Measurements from ENCODE around the gene LPCAT4.
"Not testable (repeated sequence)": the region's sequence is repeated elsewhere in the genome, so short reads cannot be mapped to it uniquely, and the experiment has no call there.

LPCAT4 gene, protein sequence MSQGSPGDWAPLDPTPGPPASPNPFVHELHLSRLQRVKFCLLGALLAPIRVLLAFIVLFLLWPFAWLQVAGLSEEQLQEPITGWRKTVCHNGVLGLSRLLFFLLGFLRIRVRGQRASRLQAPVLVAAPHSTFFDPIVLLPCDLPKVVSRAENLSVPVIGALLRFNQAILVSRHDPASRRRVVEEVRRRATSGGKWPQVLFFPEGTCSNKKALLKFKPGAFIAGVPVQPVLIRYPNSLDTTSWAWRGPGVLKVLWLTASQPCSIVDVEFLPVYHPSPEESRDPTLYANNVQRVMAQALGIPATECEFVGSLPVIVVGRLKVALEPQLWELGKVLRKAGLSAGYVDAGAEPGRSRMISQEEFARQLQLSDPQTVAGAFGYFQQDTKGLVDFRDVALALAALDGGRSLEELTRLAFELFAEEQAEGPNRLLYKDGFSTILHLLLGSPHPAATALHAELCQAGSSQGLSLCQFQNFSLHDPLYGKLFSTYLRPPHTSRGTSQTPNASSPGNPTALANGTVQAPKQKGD

DNA sequence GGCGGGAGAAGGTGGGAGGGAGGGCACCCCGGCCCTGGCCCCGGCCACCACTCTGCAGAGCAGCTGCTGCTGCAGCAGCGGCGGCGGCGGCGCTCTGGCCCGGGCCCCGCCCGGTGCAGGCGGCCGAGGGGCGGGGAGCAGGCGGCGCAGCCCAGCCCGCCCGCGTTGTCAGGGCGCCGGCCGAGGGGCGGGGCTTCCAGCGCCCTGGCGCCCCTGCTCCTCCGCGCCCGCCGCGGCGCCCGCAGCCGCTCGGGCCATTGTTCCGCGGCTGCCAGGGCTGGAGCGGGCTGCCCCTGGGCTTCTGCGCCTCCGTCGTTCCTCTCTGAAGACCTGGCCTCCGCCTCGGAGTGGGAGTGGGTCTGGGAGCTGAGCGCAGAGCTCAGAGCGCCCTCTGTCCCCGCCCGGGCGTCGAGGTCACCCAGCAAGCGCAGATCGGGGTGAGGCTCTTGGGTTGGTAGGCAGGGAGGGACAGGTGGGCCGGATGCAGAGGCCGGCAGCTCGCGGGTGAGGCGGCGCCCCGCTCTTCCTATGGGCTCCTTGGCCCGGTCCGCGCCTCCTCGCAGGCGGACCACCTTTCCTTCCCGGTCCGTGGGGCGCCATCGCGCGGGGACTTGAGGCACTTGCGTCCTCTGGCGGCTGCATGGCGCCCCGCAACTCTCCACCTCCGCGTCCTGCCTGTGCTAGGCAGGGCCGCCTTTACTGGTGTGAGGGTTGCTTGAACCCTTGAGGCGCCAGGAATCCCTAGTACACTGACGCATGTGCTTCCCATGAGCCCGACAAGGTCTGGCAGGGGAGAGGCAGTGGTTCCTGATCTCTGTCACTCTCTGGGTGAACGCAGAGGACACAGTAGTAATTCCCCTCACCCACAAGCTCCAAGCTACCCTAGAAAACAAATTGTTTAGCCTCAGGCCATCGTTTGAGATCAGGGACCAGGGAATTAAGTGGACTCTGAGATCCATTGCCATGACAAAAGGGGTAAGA lies at the start of gene LPCAT4:
Gene LPCAT4 (minus strand): TSS at position 96 of the 981 bp plus-strand sequence. CDS start 96 bp downstream, outside the sequence.
- H3K27me3 ChIP-seq (ENCODE audit: insufficient read depth, low read length) = no peaks in the 10 kb centered on the region
- H3K4me1 ChIP-seq (ENCODE audit: insufficient read depth, low read length) = peaks cover 15% of the 10 kb centered on the region
- H2AFZ ChIP-seq (ENCODE audit: low read depth, low read length) = peak within 1 kb of the TSS; percentile 99
- peak within 1 kb of the TSS; percentile 74 for H3K4me3 ChIP-seq (ENCODE audit: low read length)
- H3K9me3 ChIP-seq (ENCODE audit: low read length) = no peaks in the 10 kb centered on the region
- H3K36me3 ChIP-seq (ENCODE audit: insufficient read depth, low read length) = peaks cover 6% of the 10 kb centered on the region

DNA sequence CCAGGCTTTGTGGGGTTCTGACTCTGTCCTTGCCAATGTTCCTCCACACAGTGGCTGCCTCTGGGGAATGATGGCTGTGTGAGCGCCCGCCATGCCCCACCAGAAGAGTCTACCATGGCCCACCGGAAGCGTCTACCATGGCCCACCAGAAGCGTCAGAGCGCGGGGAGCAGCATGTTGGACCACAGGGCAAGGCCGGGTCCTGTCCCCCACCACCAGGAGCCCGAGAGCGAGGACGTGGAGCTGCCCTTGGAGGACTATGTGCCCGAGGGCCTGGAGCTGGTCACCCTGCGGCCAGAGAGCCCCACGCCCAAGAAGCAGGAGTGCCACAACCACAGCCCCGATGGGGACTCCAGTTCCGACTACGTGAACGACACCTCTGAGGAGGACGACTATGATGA lies 42.5 kb upstream of the LPCAT4 start:
- not testable (repeated sequence) for H3K4me3 ChIP-seq (ENCODE audit: low read length); H3K9me3 ChIP-seq (ENCODE audit: low read length); H3K4me1 ChIP-seq (ENCODE audit: insufficient read depth, low read length); H3K36me3 ChIP-seq (ENCODE audit: insufficient read depth, low read length); H2AFZ ChIP-seq (ENCODE audit: low read depth, low read length); H3K27me3 ChIP-seq (ENCODE audit: insufficient read depth, low read length)

DNA sequence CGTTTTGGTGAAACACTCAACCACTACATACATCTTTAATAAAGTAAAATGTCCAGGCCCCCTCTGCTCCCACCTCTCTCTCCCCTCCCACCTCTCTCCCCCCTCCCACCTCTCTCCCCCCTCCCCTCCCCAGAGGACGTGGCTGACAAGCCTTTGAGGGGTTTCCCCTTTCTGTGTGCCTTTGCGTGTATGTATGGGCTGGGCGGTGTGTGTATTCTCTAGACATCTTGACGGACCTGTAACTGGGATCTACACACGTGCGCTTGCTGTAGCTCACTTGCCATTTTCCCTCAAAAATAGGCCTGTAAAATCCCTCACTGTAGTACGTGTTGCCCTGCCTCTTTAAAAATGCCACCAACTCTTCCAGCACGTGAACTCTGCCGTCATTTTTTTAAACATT lies 42.0 kb upstream of the LPCAT4 start:
- not testable (repeated sequence) for H3K27me3 ChIP-seq (ENCODE audit: insufficient read depth, low read length); H3K4me1 ChIP-seq (ENCODE audit: insufficient read depth, low read length); H3K36me3 ChIP-seq (ENCODE audit: insufficient read depth, low read length); H3K4me3 ChIP-seq (ENCODE audit: low read length); H2AFZ ChIP-seq (ENCODE audit: low read depth, low read length); H3K9me3 ChIP-seq (ENCODE audit: low read length)

DNA sequence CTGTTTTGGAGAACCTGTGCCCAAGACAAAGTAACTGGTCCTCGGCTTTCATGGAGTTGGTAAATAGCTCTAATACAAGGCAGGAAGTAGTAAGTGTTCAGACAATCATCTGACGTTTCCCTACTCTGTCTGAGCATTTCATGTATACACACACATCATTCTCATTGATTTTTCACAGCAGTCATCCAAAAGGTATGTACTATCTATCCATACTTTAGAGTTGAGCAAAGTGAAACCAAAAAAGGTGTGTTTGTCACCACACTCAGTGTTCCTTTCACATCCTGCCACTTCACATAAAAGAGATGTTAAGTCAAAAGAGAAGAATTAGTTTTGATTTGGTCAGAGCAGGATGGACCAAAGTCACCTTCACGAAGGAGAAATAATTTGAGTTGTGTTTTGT lies 36.9 kb upstream of the LPCAT4 start:
- H3K27me3 ChIP-seq (ENCODE audit: insufficient read depth, low read length); H3K9me3 ChIP-seq (ENCODE audit: low read length); H3K4me1 ChIP-seq (ENCODE audit: insufficient read depth, low read length); H3K4me3 ChIP-seq (ENCODE audit: low read length); H2AFZ ChIP-seq (ENCODE audit: low read depth, low read length); H3K36me3 ChIP-seq (ENCODE audit: insufficient read depth, low read length): not testable (repeated sequence)

DNA sequence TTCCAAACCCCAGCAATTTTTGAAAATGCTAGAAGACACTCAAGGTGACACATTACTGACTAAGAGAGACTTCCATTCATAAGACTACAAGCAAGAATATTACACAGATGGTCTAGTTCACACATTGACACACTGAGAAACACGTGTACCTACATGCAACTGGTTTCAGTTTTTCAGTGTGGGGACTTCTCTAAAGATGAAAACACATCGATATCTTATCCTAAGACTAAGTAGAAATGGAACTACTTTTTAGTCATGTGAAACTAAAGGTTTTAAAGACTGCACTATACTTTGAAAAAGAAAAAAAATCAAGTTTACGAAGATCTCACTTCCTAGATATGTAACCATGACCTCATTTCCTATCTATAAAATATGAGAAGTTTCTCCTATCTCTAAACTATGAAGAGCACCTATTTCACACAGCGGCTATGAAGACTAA lies 36.2 kb upstream of the LPCAT4 start:
- H3K27me3 ChIP-seq (ENCODE audit: insufficient read depth, low read length); H3K9me3 ChIP-seq (ENCODE audit: low read length); H3K4me3 ChIP-seq (ENCODE audit: low read length); H3K36me3 ChIP-seq (ENCODE audit: insufficient read depth, low read length); H2AFZ ChIP-seq (ENCODE audit: low read depth, low read length); H3K4me1 ChIP-seq (ENCODE audit: insufficient read depth, low read length): not testable (repeated sequence)

DNA sequence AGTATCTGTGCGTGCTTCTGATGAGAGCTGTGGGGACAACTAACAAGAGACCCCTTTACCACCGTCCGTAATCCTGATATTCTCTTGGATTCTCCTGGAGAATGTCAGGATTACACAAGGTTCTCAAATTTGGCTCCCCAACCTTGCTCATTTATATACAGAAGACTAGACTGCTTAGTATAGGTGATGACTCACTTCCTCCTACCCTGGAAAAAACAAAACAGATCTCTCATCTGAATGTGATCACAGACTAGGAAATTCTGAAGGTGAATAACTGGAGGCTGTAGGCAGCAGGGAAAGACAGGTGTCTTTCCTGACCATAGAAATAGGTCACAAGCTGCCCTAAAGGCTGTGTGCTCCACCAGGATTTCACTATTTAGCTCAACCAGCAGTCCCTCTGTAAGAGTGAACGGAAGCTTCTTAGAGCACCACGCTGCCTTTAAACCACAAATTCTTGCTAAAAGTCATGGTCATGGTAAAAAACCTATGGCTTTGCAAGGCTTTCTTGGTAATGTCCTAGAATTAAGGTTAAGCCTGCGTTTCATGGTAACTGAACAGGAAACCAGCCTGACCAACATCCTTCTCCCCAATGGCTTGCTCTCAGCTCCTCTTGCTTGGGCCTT lies 30.8 kb upstream of the LPCAT4 start:
- not testable (repeated sequence) for H3K36me3 ChIP-seq (ENCODE audit: insufficient read depth, low read length); H3K27me3 ChIP-seq (ENCODE audit: insufficient read depth, low read length); H3K4me3 ChIP-seq (ENCODE audit: low read length); H3K4me1 ChIP-seq (ENCODE audit: insufficient read depth, low read length); H3K9me3 ChIP-seq (ENCODE audit: low read length); H2AFZ ChIP-seq (ENCODE audit: low read depth, low read length)

DNA sequence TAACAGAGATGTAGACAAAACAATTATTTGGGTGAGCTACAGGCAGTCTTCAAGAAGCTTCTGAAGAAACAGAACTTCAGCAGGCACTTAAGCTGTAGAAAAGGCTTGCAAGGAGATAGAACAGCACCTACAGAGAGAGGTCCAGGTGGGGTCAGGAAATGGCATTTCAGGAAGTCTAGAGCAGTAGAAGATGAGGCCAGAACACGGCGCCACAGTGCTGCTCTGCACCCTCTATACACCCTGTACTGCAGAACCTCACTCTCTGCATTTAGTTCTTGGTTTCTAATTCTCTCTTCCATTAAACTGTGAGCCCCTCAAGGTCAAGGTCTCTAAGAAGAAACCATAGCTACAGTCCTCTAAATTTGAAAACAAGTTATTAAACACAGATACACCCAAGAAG lies 26.0 kb upstream of the LPCAT4 start:
- not testable (repeated sequence) for H2AFZ ChIP-seq (ENCODE audit: low read depth, low read length); H3K27me3 ChIP-seq (ENCODE audit: insufficient read depth, low read length); H3K9me3 ChIP-seq (ENCODE audit: low read length); H3K36me3 ChIP-seq (ENCODE audit: insufficient read depth, low read length); H3K4me1 ChIP-seq (ENCODE audit: insufficient read depth, low read length); H3K4me3 ChIP-seq (ENCODE audit: low read length)

DNA sequence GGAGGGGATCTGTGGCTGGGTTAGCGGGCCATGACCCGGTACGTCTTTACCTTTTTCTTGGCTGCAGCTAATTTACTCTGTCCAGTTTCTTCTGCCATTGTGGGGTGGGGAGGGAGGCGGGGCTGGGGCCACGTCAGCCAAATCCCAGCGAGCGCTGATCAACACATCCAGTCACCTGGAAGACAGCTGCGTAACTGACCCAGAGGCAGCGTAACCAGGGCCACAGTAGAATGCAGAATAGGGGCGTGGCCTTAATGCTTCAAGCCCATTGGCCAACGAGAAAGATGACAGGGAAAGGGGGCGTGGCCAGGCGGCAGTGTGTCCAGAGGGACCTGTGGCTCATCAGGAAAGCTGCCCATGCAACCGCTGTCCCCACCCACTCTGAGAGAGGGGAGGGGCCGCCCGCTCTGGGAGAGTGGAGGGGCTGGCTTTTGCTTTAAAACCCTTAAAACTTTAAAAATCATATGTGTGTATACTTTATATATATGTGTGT lies 22.6 kb upstream of the LPCAT4 start:
- not testable (repeated sequence) for H2AFZ ChIP-seq (ENCODE audit: low read depth, low read length); H3K36me3 ChIP-seq (ENCODE audit: insufficient read depth, low read length); H3K4me1 ChIP-seq (ENCODE audit: insufficient read depth, low read length); H3K9me3 ChIP-seq (ENCODE audit: low read length); H3K27me3 ChIP-seq (ENCODE audit: insufficient read depth, low read length); H3K4me3 ChIP-seq (ENCODE audit: low read length)

DNA sequence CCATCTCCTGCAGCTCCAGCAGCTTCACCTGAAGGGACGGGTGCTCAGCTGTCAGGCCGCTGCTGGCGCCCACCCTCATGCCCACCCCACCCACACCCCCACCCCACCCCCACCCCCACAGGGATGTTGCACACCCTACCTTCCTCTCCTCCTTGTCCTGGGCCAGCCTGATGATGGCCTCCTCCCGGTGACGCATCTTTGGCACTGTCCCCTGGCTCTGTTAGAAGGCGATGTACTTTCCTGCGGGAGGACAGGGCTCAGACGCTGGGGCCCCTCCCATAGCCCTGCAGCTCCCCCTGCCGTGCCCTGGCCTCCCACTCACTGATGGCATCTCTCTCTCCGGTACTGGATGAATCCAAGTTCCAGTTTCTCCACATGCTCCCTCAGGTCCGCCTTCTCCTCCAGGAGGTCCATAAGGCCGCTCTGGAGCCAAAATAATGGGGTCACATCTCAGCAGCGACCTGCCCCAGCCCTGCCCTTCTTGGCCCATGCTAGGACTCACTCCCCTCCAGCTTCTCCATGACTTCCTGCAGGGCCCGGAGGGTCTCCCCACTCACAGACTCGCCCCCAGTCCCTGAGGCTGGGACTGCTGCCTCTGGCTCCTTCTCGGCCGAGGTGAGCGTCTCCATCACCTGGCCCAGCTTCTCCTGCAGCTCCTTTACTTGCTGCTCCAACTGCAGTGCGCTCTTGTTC lies 15.0 kb upstream of the LPCAT4 start:
- not testable (repeated sequence) for H2AFZ ChIP-seq (ENCODE audit: low read depth, low read length); H3K9me3 ChIP-seq (ENCODE audit: low read length); H3K4me3 ChIP-seq (ENCODE audit: low read length); H3K4me1 ChIP-seq (ENCODE audit: insufficient read depth, low read length); H3K27me3 ChIP-seq (ENCODE audit: insufficient read depth, low read length); H3K36me3 ChIP-seq (ENCODE audit: insufficient read depth, low read length)

DNA sequence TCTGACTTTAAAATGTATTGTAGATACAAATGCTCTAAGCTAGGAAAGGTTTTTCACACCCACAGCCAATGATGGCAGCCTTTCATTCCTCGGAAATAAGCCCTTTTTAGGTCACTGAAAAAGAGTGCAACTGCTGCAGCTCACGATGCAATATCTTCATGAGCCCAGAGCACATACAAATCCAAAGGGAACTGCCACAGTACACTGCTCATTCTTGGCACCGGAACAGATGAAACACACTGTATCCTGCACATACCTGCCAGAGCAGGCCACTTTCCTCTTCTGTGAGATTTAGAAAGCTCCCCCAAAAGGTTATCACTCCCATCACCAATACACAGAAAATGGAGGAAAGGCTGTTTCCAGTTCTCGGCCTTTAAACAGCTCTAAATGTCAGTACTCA lies 13.5 kb upstream of the LPCAT4 start:
- H3K9me3 ChIP-seq (ENCODE audit: low read length); H3K4me3 ChIP-seq (ENCODE audit: low read length); H3K27me3 ChIP-seq (ENCODE audit: insufficient read depth, low read length): not testable (repeated sequence)

DNA sequence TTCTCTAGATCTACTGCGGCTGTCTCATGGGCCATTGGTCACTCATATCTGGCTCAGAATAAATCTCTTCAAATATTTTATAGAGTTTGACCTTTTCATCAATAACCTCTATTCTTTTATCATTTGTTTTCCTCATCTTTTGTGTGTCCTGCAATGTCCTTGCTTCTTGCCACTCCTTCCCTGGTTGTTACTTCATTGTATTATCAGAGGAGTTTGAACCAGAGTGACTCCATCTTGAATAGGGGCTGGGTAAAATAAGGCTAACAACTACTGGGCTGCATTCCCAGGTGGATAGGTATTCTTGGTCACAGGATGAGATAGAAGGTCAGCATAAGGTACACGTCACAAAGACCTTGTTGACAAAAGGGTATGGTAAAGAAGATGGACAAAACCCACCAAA lies 9.9 kb upstream of the LPCAT4 start:
- Histone ChIP-seq H3K9me3 (ENCODE audit: low read length) (no peaks in the 10 kb centered on the region), H3K27me3 (ENCODE audit: insufficient read depth, low read length) (no peaks in the 10 kb centered on the region), H3K4me1 (ENCODE audit: insufficient read depth, low read length) (no peaks in the 10 kb centered on the region), H2AFZ (ENCODE audit: low read depth, low read length) (no peak overlapping the region), H3K36me3 (ENCODE audit: insufficient read depth, low read length) (peaks cover 2% of the 10 kb centered on the region), H3K4me3 (ENCODE audit: low read length) (no peak overlapping the region)

More for the DNA sequence above, 13.5 kb upstream of the LPCAT4 start:
- not testable (repeated sequence) for H2AFZ ChIP-seq (ENCODE audit: low read depth, low read length); H3K4me1 ChIP-seq (ENCODE audit: insufficient read depth, low read length); H3K36me3 ChIP-seq (ENCODE audit: insufficient read depth, low read length)

DNA sequence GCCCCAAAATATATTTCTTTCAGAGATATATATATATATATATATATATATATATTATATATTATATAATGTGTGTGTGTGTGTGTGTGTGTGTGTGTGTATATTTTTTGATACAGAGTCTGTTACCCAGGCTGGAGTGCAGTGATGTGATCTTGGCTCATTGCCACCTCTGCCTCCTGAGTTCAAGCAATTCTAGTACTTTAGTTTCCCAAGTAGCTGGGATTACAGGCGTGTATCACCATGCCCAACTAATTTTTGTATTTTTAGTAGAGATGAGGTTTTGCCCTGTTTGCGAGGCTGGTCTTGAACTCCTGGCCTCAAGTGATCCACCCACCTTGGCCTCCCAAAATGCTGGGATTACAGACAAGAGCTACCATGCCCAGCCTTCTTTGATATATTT lies 8.5 kb upstream of the LPCAT4 start:
- not testable (repeated sequence) for H3K27me3 ChIP-seq (ENCODE audit: insufficient read depth, low read length); H3K9me3 ChIP-seq (ENCODE audit: low read length); H3K36me3 ChIP-seq (ENCODE audit: insufficient read depth, low read length); H2AFZ ChIP-seq (ENCODE audit: low read depth, low read length); H3K4me1 ChIP-seq (ENCODE audit: insufficient read depth, low read length); H3K4me3 ChIP-seq (ENCODE audit: low read length)

All from neuron (in vitro differentiated cells).